DOHH2 (cell line): Measurements from ENCODE around the gene NOS1.

Source experiments
- H3F3A ChIP-seq: fragments of 200-600 bp; sonication (generic), shearing (Covaris generic); 2 replicates; pipeline ENCODE4 v1.6.0; 2016; ENCODE audit warnings: antibody characterized with exemption, mild to moderate bottlenecking; ENCODE audit not compliant: control insufficient read depth, insufficient read depth
- H3K27ac ChIP-seq: fragments of 200-600 bp; sonication (generic); 2 replicates; pipeline ENCODE4 v1.5.1; 2014; ENCODE audit warnings: low read depth, mild to moderate bottlenecking, low read length, moderate library complexity
- H3K27me3 ChIP-seq: fragments of 200-600 bp; sonication (generic); 2 replicates; pipeline ENCODE4 v1.6.1; 2014; ENCODE audit warnings: mild to moderate bottlenecking, low read length, mixed read lengths; ENCODE audit not compliant: control insufficient read depth
- H3K36me3 ChIP-seq: fragments of 200-600 bp; sonication (generic); 2 replicates; pipeline ENCODE4 v1.6.1; 2014; ENCODE audit warnings: mild to moderate bottlenecking, low read length, moderate library complexity, mixed read lengths; ENCODE audit not compliant: control insufficient read depth
- H3K4me1 ChIP-seq: fragments of 200-600 bp; sonication (generic); 2 replicates; pipeline ENCODE4 v1.6.1; 2014; ENCODE audit warnings: mild to moderate bottlenecking, low read length, mixed read lengths; ENCODE audit not compliant: control insufficient read depth
- H3K4me2 ChIP-seq: fragments of 200-600 bp; sonication (generic); 2 replicates; pipeline ENCODE4 v1.6.0; 2014; ENCODE audit warnings: mild to moderate bottlenecking, low read length, moderate library complexity
- H3K4me3 ChIP-seq: fragments of 200-600 bp; sonication (generic); 2 replicates; pipeline ENCODE4 v1.5.1; 2014; ENCODE audit warnings: mild to moderate bottlenecking, low read length, mixed read lengths
- H3K79me2 ChIP-seq: fragments of 200-600 bp; sonication (generic); 2 replicates; pipeline ENCODE4 v1.6.1; 2014; ENCODE audit warnings: mild to moderate bottlenecking, low read length, mixed read lengths; ENCODE audit not compliant: control insufficient read depth
- H3K9me2 ChIP-seq: fragments of 200-600 bp; sonication (generic); replicated peaks from 2 replicates; pipeline ENCODE4 v1.6.1; 2014; ENCODE audit warnings: mild to moderate bottlenecking, low read length, mixed read lengths; ENCODE audit not compliant: control insufficient read depth
- H3K9me3 ChIP-seq: fragments of 200-600 bp; sonication (generic); 2 replicates; pipeline ENCODE4 v1.6.1; 2014; ENCODE audit warnings: antibody characterized with exemption, low read length, mixed read lengths; ENCODE audit not compliant: control insufficient read depth, insufficient read depth
- H4K20me1 ChIP-seq: fragments of 200-600 bp; sonication (generic); 2 replicates; pipeline ENCODE4 v1.6.0; 2014; ENCODE audit warnings: low read depth, mild to moderate bottlenecking, antibody characterized with exemption, low read length, moderate library complexity; ENCODE audit not compliant: control insufficient read depth, insufficient read depth
- EZH2phosphoT487 ChIP-seq: fragments of 200-600 bp; sonication (generic); IDR thresholded peaks from 2 replicates; pipeline ENCODE4 v1.6.1; 2017; ENCODE audit warnings: borderline replicate concordance, mild to moderate bottlenecking, antibody characterized with exemption, low read length, moderate library complexity, mixed read lengths
- TF ChIP-seq, protein P1 (sequence below): fragments of 200-600 bp; sonication (generic); IDR thresholded peaks from one replicate; pipeline ENCODE4 v1.5.1; 2014; ENCODE audit warnings: antibody characterized with exemption, mild to moderate bottlenecking, low read depth, low read length; ENCODE audit not compliant: poor library complexity, severe bottlenecking

NOS1 gene

DNA sequence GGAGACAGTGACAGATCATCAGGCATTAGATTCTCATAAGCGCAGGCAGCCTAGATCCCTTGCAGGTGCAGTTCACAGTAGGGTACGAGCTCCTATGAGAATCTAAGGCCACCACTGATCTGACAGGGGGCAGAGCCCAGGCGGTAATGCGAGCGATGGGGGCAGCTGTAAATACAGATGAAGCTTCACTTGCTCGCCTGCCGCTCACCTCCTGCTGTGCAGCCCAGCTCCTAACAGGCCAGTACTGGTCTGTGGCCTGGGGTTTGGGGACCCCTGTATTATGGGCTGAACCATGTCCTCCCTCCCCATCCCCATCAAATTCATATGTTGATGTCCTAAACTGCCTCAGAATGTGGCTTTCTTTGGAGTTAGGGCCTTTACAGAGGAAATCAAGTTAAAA is 63.2 kb downstream of the NOS1 start:
- Histone ChIP-seq H3K4me2 (no peak overlapping the region), H3K4me1 (no peaks in the 10 kb centered on the region), H3K36me3 (no peaks in the 10 kb centered on the region), H3K79me2 (no peaks in the 10 kb centered on the region), H3K9me2 (no peaks in the 10 kb centered on the region), H4K20me1 (no peaks in the 10 kb centered on the region), H3K4me3 (no peak overlapping the region), H3F3A (no peaks in the 10 kb centered on the region), H3K27me3 (peaks cover 9% of the 10 kb centered on the region), H3K9me3 (no peaks in the 10 kb centered on the region), H3K27ac (no peak overlapping the region)
- TF ChIP-seq, protein P1, sequence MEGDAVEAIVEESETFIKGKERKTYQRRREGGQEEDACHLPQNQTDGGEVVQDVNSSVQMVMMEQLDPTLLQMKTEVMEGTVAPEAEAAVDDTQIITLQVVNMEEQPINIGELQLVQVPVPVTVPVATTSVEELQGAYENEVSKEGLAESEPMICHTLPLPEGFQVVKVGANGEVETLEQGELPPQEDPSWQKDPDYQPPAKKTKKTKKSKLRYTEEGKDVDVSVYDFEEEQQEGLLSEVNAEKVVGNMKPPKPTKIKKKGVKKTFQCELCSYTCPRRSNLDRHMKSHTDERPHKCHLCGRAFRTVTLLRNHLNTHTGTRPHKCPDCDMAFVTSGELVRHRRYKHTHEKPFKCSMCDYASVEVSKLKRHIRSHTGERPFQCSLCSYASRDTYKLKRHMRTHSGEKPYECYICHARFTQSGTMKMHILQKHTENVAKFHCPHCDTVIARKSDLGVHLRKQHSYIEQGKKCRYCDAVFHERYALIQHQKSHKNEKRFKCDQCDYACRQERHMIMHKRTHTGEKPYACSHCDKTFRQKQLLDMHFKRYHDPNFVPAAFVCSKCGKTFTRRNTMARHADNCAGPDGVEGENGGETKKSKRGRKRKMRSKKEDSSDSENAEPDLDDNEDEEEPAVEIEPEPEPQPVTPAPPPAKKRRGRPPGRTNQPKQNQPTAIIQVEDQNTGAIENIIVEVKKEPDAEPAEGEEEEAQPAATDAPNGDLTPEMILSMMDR = no peak
- TF ChIP-seq EZH2phosphoT487 = no peak

DNA sequence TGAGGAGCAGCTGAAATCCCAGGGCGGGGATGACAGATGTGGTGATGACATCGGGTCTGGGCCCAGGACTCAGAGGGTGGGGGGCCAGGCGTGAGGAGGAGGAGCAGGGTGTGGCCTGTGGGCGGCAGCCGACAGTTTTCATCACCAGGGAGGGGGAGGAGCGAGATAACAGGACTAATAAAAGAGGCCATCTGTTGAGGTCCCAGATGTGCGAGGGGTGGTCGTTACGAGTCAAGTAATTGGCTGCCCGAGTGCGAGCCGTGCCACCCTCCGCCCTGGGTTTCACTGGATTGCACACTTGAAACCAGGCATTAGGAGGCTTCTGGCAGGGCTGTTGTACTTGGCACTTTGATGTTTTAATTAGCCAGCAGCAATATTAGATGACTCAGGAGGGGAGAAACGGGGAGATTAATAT is 67.2 kb downstream of the NOS1 start:
- H3K4me1 ChIP-seq = no peaks in the 10 kb centered on the region
- H3K79me2 ChIP-seq = no peaks in the 10 kb centered on the region
- no peaks in the 10 kb centered on the region for H3K9me2 ChIP-seq
- H3F3A ChIP-seq = no peaks in the 10 kb centered on the region
- no peak overlapping the region for H3K4me2 ChIP-seq
- H3K9me3 ChIP-seq = no peaks in the 10 kb centered on the region
- H3K36me3 ChIP-seq = no peaks in the 10 kb centered on the region
- H4K20me1 ChIP-seq = no peaks in the 10 kb centered on the region
- H3K27ac ChIP-seq = no peak overlapping the region
- TF ChIP-seq, protein P1 = no peak
- no peak for TF ChIP-seq EZH2phosphoT487
- peaks cover 12% of the 10 kb centered on the region for H3K27me3 ChIP-seq
- H3K4me3 ChIP-seq = no peak overlapping the region

DNA sequence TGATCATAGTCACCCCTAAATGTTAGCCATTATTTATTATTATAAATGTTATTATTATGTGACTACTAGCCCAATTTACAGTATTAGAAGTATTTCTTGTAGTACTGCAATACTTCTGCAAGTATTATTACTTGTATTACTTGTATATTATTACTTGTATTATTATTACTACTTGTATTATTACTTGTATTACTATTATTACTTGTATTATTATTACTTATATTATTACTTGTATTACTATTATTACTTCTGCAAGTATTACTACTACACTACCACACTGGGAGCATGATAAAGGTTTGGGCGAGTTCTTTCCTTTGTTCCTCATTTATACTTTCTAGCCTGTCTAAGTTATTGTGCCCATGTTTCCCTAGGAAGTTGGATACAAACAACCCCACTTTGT is 67.9 kb downstream of the NOS1 start:
- Histone ChIP-seq H3K4me2 (no peak overlapping the region), H3K9me2 (no peaks in the 10 kb centered on the region), H3F3A (no peaks in the 10 kb centered on the region), H3K79me2 (no peaks in the 10 kb centered on the region), H3K4me1 (no peaks in the 10 kb centered on the region), H3K36me3 (no peaks in the 10 kb centered on the region), H4K20me1 (no peaks in the 10 kb centered on the region), H3K4me3 (no peak overlapping the region), H3K27me3 (peaks cover 12% of the 10 kb centered on the region), H3K9me3 (no peaks in the 10 kb centered on the region), H3K27ac (no peak overlapping the region)
- TF ChIP-seq, protein P1 = no peak
- TF ChIP-seq EZH2phosphoT487 = no peak

DNA sequence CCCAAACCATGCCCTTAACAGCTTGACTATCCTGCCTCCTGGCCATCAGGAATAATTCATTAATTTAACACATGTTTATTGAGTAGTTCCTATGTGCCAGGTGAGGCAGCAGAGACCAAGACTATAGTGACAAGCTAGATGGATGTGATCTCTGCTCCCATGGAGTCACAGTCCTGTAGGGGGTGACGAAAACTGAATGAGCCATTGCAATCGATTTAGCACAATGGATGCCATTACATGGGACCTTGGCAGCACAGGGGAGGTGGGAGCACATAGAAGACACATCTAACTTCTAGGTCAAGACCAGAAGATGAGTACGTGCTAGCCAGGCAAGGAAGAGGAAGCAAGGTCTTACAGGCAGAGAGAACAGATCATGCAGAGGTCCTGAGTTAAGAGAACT is 68.7 kb downstream of the NOS1 start:
- Histone ChIP-seq H3K27me3 (peaks cover 12% of the 10 kb centered on the region), H3K4me2 (no peak overlapping the region), H3K27ac (no peak overlapping the region), H4K20me1 (no peaks in the 10 kb centered on the region), H3K4me1 (no peaks in the 10 kb centered on the region), H3K9me3 (no peaks in the 10 kb centered on the region), H3K36me3 (no peaks in the 10 kb centered on the region), H3K79me2 (no peaks in the 10 kb centered on the region), H3K9me2 (no peaks in the 10 kb centered on the region), H3F3A (no peaks in the 10 kb centered on the region), H3K4me3 (no peak overlapping the region)
- no peak for TF ChIP-seq EZH2phosphoT487
- TF ChIP-seq, protein P1 = no peak
